Measurements from ENCODE around the gene VNN1.

GRCh38 chr6:132673376-132674094, 40.3 kb downstream of the VNN1 start:
- no peak for TF ChIP-seq CTCF (IDR thresholded peaks at IDR 0.05; ENCODE audit: extremely low read depth in 1 of 2, insufficient read depth in 1 of 2, low read depth in 1 of 2, low read length in 2 of 2)
- no peak for TF ChIP-seq POLR2AphosphoS5 (IDR thresholded peaks at IDR 0.05; ENCODE audit: insufficient read depth, low read depth, low read length)

Data from endothelial cell of umbilical vein (primary cell).